Esophagus squamous epithelium (tissue), 4 donors: ENCODE results near the gene SUPV3L1.

Source experiments
- POLR2A ChIP-seq, 4 donors: fragments of 450-650 bp; IDR thresholded peaks; one replicate each; pipeline ENCODE4 v1.6.1; 2017; ENCODE audit warnings: antibody characterized with exemption in 4 of 4, mild to moderate bottlenecking in 4 of 4, moderate library complexity in 3 of 4
- TF ChIP-seq, protein P1 (sequence below), 6 experiments: fragments of 450-650 bp in 4 of 6; fragments of 200-600 bp in 2 of 6; sonication (generic) in 2 of 6; IDR thresholded peaks; one replicate each; pipeline ENCODE4 v1.5.1; 2016 to 2019; ENCODE audit warnings: antibody characterized with exemption in 6 of 6, mild to moderate bottlenecking in 4 of 6, moderate library complexity in 4 of 6

DNA sequence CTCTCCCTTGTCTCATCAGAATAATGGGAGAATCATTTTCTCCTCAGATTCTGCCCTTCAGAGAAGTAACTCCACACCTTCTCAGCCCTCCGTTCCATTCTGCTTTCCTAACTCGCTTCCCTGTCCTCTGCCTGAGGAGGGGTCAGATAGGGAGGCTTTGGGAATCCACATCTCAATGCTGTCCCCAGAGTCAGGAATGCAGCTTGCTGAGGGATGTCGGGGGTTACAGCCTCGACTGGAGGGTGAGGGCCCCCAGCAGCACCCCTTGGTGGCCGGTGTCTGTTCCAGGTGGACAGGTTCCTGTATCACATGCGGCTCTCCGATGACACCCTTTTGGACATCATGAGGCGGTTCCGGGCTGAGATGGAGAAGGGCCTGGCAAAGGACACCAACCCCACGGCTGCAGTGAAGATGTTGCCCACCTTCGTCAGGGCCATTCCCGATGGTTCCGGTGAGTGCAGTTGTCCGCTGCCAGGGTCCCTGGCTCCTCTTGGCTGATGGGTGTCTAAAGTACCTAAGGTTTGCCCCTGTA lies 47.0 kb downstream of the SUPV3L1 start:
- TF ChIP-seq, protein P1, sequence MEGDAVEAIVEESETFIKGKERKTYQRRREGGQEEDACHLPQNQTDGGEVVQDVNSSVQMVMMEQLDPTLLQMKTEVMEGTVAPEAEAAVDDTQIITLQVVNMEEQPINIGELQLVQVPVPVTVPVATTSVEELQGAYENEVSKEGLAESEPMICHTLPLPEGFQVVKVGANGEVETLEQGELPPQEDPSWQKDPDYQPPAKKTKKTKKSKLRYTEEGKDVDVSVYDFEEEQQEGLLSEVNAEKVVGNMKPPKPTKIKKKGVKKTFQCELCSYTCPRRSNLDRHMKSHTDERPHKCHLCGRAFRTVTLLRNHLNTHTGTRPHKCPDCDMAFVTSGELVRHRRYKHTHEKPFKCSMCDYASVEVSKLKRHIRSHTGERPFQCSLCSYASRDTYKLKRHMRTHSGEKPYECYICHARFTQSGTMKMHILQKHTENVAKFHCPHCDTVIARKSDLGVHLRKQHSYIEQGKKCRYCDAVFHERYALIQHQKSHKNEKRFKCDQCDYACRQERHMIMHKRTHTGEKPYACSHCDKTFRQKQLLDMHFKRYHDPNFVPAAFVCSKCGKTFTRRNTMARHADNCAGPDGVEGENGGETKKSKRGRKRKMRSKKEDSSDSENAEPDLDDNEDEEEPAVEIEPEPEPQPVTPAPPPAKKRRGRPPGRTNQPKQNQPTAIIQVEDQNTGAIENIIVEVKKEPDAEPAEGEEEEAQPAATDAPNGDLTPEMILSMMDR (IDR thresholded peaks at IDR 0.05) = no peak
- TF ChIP-seq POLR2A (IDR thresholded peaks at IDR 0.05) = no peak
